Kidney tubule cell (primary cell): Measurements from ENCODE around the gene ELAVL3.
"Not testable (repeated sequence)": the region's sequence is repeated elsewhere in the genome, so short reads cannot be mapped to it uniquely, and the experiment has no call there.

Experiments
- DNase-seq: peaks from one replicate; pipeline ENCODE4 v3.0.0-alpha.2; 2018; ENCODE audit warnings: low spot score

The ELAVL3 gene

GRCh38 chr19:11486661-11487503, 6.0 kb upstream of the ELAVL3 start:
- no peak for DNase-seq

DNA sequence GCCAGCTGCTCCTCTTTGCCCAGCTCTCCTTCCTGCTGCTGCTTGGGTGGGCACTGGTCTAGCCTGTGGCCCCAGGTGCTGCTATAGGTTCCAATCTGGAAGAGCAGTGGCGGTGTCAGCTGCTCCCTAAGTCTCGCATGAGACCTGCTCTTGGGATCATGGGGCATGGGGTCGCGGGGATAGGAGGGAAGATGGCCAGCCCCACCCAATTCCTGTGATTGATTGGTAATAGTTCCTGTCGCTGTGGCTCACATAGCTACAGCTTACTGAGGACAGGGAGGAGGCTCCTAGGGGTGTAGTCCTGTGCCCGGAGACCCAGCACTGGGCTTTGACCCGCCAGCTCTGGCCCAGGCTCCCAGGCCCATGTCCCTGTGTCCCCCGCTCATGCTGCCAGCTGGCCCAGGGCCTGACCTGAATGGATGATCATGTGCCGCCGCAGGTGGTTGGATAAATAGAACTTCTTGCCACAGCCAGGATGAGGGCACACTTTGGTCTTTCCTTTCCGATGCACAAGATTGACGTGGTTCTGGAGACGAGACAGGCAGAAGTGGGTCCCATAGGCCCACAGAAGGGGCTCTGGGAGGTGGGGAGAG, 4.5 kb upstream of the ELAVL3 start:
- no peak for DNase-seq

- no peak for DNase-seq
These were observed 2.7 kb upstream of the ELAVL3 start for GRCh38 chr19:11483366-11484111.

- DNase-seq: peak; percentile 73
These were observed 1.7 kb upstream of the ELAVL3 start for GRCh38 chr19:11482384-11483050.

DNA sequence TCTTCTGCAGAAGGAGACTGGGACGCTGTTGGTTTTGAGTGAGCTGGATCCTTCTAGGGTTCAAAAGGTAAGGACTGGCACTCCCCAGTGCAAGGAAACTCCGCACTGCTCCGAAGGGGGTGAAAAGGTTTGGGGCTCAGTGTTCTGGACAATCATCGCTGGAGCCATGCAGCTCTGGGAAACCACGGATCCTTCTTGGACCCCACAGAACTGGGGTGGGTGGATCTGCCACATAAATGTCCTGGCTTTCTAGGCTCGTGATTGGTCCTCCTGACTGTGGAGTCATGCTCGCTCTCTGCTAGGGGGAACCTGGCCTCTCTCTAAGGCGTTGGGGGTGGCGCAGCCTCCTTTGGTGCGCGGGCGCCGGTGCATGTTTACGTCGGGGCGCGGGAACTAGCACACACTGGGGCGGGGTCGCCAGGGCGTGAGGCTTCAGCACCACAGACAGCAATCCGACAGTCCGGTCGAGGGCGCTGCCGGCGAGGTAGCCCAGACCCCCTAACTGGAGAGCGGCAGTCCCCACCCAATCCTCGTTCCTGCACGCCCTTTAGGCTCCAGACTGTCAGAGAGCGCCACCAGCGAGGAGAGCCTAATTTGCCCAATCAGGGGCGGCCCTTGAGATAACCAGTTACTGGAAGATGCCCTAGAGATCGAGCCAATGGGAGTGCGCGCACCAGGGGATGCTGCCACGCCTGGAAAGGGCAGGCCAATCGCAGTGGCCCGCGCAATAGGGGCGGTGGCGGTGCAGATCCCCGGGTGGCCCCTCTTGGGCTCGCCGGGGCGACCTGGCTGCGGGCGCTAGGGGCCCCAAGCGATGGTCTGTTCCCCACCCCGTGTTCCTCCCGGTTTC, 913 bp upstream of the ELAVL3 start:
- peak; percentile 69 for DNase-seq

- no peak for DNase-seq
These were observed 740 bp downstream of the ELAVL3 start for GRCh38 chr19:11479898-11480714.

DNA sequence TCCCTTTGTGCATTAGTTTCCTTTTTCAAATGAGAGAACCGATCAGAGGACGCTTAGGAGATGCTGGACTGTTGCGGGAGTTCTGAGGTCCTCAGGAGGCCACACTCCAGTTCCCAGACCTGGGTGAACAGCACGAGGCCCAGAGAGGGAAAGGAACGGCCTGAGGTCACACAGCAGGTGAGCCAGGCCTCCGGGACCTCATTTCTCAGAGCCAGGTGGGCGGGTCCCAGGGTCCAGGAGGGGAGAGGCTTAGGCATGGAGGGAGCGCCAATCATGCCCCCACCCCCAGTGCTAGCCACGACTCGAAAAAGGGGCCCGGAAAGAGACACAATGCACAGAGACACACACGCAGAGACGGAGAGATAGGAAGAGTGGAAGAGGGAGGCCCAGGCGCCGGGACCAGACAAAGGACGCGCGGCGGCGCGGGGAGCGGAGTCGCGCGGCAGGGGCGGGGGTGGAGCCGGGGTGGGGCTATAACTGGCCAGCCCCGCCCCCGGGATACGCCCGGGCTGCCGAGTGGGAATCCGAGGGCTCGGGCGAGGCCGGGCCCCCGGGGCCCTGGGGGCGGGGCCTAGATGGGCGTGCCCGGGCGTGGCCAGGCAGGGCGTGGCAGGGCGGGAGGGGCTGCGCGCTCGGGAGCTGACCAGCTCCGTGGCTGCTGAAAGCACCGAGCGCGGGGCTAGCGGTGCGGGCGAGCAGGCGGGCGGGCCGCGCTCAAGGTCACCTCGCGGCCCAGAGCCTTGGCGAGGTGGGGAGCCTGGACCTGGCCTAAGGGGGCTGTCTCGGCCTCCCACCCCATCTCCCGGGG, 1.6 kb downstream of the ELAVL3 start:
- no peak for DNase-seq

- DNase-seq: no peak
These were observed 2.4 kb downstream of the ELAVL3 start for GRCh38 chr19:11478167-11479089.

DNA sequence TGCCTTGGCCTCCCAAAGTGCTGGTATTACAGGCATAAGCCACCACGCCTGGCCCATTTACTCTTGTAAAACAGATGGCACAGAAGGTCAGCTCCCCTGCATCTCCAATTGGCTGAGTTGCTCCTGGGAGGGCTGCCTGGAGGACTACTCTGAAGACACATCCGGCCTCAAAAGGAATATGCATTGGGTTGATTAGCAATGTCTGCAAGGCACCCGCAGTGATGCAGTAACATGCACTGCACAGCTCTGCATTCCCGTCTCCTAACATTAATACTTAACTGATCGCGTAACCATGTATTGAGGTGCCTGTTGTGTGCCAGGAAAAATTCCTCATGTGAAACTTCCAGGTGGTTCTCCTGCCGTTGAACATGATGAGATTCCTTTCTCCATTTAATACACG, 5.0 kb downstream of the ELAVL3 start:
- peak; percentile 66 for DNase-seq

DNA sequence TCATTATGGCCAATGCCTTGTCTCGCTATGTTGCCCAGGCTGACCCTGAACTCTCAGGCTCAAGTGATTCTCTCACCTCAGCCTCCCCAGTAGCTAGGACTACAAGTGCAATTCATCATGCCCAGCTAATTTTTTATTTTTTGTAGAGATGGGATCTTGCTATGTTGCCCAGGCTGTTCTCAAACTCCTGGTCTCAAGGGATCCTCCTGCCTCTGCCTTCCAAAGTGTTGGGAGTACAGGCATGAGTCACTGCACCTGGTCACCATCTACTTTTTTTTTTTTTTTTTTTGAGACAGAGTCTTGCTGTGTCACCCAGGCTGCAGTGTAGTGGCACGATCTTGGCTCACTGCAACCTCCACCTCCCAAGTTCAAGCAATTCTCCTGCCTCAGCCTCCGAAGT, 5.5 kb downstream of the ELAVL3 start:
- DNase-seq: peak; percentile 20

- no peak for DNase-seq
These were observed 7.1 kb downstream of the ELAVL3 start for GRCh38 chr19:11473725-11474124.

DNA sequence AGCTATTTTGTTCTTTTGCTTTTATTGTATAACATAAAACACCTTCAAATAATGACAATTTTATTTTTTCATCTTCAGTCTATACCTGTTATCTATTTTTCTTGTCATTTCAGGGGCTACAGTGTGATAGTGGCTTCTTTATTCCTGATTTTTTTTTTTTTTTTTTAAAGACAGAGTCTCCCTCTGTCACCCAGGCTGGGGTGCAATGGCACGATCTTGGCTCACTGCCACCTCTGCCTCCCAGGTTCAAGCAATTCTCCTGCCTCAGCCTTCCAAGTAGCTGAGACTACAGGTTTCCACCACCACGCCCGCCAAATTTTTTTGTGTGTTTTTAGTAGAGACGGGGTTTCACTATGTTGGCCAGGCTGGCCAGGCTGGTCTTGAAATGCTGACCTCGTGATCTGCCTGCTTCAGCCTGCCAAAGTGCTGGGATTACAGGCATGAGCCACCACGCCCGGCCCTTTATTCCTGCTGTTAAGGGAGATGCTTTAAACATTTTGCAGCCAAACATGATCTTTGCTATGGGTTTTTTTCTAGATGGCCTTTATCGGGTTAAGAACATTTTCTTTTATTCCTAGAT, 12.5 kb downstream of the ELAVL3 start:
- DNase-seq: not testable (repeated sequence)

GRCh38 chr19:11465600-11465999, 15.2 kb downstream of the ELAVL3 start:
- no peak for DNase-seq

DNA sequence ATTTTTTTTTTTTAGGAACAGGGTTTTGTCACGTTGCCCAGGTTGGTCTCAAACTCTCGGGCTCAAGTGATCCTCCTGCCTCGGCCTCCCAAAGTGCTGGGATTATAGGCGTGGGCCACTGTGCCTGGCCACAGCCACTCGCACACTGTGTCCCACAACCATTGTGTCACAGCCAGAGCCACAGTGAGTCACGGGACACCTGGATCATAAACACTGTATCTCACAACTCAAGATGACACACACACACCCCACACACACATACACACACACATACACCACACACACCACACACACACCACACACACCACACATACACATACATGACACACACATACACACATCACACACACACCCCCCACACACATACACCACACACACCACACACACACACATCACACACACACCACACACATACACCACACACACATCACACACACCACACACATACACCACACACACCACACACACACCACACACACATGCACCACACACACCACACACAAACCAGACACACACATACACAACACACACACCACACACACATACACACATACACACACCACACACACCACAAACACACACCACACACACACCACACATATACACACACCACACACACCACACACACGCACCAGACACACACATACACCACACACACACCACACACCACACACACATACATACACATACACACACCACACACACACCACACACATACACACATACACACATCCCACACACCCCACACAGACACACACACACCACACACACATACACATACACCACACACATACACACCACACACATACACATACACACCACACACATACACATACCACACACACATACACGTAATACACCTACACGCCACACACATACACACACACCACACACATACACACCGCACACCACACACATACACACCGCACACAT, 16.2 kb downstream of the ELAVL3 start:
- DNase-seq: no peak

- DNase-seq: no peak
These were observed 17.5 kb downstream of the ELAVL3 start for GRCh38 chr19:11463391-11463790.

DNA sequence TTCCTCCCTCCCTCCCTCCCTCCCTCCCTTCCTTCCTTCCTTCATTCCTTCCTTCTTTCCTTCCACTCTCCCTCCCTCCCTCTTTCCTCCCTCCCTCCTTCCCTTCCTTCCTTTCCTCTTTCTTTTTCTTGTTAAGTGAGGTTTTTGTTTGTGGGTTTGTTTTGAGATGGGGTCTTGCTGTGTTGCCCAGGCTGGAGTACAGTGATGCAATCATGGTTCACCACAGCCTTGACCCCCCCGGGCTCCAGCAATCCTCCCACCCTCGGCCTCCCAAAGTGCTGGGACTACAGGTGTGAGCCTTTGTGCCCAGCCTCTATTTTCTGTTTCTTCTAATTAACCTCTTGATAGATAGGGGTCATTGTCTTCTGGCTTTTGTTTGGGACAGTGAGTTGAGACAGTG, 19.4 kb downstream of the ELAVL3 start:
- DNase-seq: no peak

GRCh38 chr19:11460207-11460606, 20.6 kb downstream of the ELAVL3 start:
- DNase-seq: no peak
